Hepatocyte (in vitro differentiated cells): Measurements from ENCODE around the gene CDH4. TPM values are rescaled to one million over a fixed set of nuclear protein-coding genes. Genes with fewer than 3 reads are reported as not detected.

Experiments
- DNase-seq: peaks from one replicate; pipeline ENCODE4 v3.0.0-alpha.2; 2016; ENCODE audit warnings: low spot score
- H2AFZ ChIP-seq: fragments of 200-600 bp; sonication (generic); 2 replicates; pipeline ENCODE4 v1.6.0; 2016; ENCODE audit warnings: antibody characterized with exemption, mild to moderate bottlenecking
- H3K27ac ChIP-seq: fragments of 200-600 bp; sonication (generic); 2 replicates; pipeline ENCODE4 v1.5.1; 2016; ENCODE audit warnings: mild to moderate bottlenecking
- H3K27me3 ChIP-seq: fragments of 200-600 bp; sonication (generic); 2 replicates; pipeline ENCODE4 v1.6.1; 2016
- H3K36me3 ChIP-seq: fragments of 200-600 bp; sonication (generic); replicated peaks from 2 replicates; pipeline ENCODE4 v1.5.1; 2016; ENCODE audit warnings: low read depth; ENCODE audit not compliant: insufficient read depth
- H3K4me1 ChIP-seq: fragments of 200-600 bp; sonication (generic); 2 replicates; pipeline ENCODE4 v1.5.1; 2016; ENCODE audit warnings: mild to moderate bottlenecking, moderate library complexity; ENCODE audit not compliant: insufficient read depth
- H3K4me2 ChIP-seq: fragments of 200-600 bp; sonication (generic); 2 replicates; pipeline ENCODE4 v1.6.0; 2016
- H3K4me3 ChIP-seq: fragments of 200-600 bp; sonication (generic); 2 replicates; pipeline ENCODE4 v1.5.1; 2016; ENCODE audit warnings: mild to moderate bottlenecking
- H3K79me2 ChIP-seq: fragments of 200-600 bp; sonication (generic); 2 replicates; pipeline ENCODE4 v1.6.0; 2017; ENCODE audit warnings: mild to moderate bottlenecking
- H3K9me2 ChIP-seq: fragments of 200-600 bp; sonication (generic); replicated peaks from 2 replicates; pipeline ENCODE4 v1.6.0; 2017; ENCODE audit warnings: mild to moderate bottlenecking; ENCODE audit not compliant: insufficient read depth
- H3K9me3 ChIP-seq: fragments of 200-600 bp; sonication (generic); 2 replicates; pipeline ENCODE4 v1.5.1; 2016; ENCODE audit warnings: low read depth, mild to moderate bottlenecking
- H4K20me1 ChIP-seq: fragments of 200-600 bp; sonication (generic); 2 replicates; pipeline ENCODE4 v1.6.0; 2016; ENCODE audit warnings: mild to moderate bottlenecking; ENCODE audit not compliant: insufficient read depth, poor library complexity, severe bottlenecking
- CTCF ChIP-seq: fragments of 200-600 bp; sonication (generic); IDR thresholded peaks from 2 replicates; pipeline ENCODE4 v1.5.1; 2016; ENCODE audit warnings: antibody characterized with exemption, mild to moderate bottlenecking; ENCODE audit not compliant: poor library complexity
- EZH2 ChIP-seq: fragments of 200-600 bp; sonication (generic); IDR thresholded peaks from 2 replicates; pipeline ENCODE4 v1.6.1; 2016; ENCODE audit warnings: antibody characterized with exemption, mild to moderate bottlenecking, borderline replicate concordance
- EZH2phosphoT487 ChIP-seq: fragments of 200-600 bp; sonication (generic); IDR thresholded peaks from one replicate; pipeline ENCODE4 v1.6.1; 2018; ENCODE audit warnings: antibody characterized with exemption, mild to moderate bottlenecking, low read depth, moderate library complexity; ENCODE audit not compliant: unreplicated experiment, severe bottlenecking
- WGBS: methylation state at CpG from one replicate; pipeline ENCODE4 v1.1.6; 2016; ENCODE audit warnings: low lambda C conversion rate; ENCODE audit errors: missing lambda C conversion rate; 5-methylcytosine and 5-hydroxymethylcytosine counted together
- polyA plus RNA-seq: library from polyadenylated mRNA; unstranded; fragments of >200 nt; fragmentation: Nextera tagmentation; extraction: Ambion mirVana; gene quantifications from 2 replicates; pipeline ENCODE4 v1.2.1, GENCODE V29; 2016
- total RNA-seq: library from RNA; depleted of rRNA; stranded (reverse); fragments of >200 nt; gene quantifications from 2 replicates; pipeline ENCODE4 v1.2.3, GENCODE V29; 2014

The CDH4 gene
- total and polyA plus RNA-seq, 2 experiments from 2014 or later: 0.53 to 0.73 TPM

GRCh38 chr20:61968036-61968810 lies 716.2 kb downstream of the CDH4 start:
- Histone ChIP-seq H3K9me3 (no peaks in the 10 kb centered on the region), H2AFZ (no peak overlapping the region), H3K79me2 (no peaks in the 10 kb centered on the region), H3K36me3 (no peaks in the 10 kb centered on the region), H3K27ac (no peak overlapping the region), H3K27me3 (no peaks in the 10 kb centered on the region), H3K4me2 (no peak overlapping the region), H4K20me1 (no peaks in the 10 kb centered on the region), H3K4me1 (no peaks in the 10 kb centered on the region), H3K4me3 (no peak overlapping the region), H3K9me2 (no peaks in the 10 kb centered on the region)
- WGBS: 90% methylated on average over 22 of the region's 22 CpGs
- TF ChIP-seq CTCF (no peak), EZH2phosphoT487 (no peak), EZH2 (no peak)
- DNase-seq: no peak

GRCh38 chr20:61968932-61969331 lies 716.9 kb downstream of the CDH4 start:
- no peak for DNase-seq
- no peaks in the 10 kb centered on the region for H4K20me1 ChIP-seq
- no peaks in the 10 kb centered on the region for H3K79me2 ChIP-seq
- H3K4me2 ChIP-seq: no peak overlapping the region
- H3K9me2 ChIP-seq: no peaks in the 10 kb centered on the region
- no peak overlapping the region for H2AFZ ChIP-seq
- TF ChIP-seq EZH2phosphoT487 (no peak), EZH2 (no peak), CTCF (no peak)
- WGBS: 91% methylated on average over 11 of the region's 11 CpGs
- H3K36me3 ChIP-seq: no peaks in the 10 kb centered on the region
- no peaks in the 10 kb centered on the region for H3K4me1 ChIP-seq
- no peaks in the 10 kb centered on the region for H3K27me3 ChIP-seq
- H3K9me3 ChIP-seq: no peaks in the 10 kb centered on the region
- H3K4me3 ChIP-seq: no peak overlapping the region
- no peak overlapping the region for H3K27ac ChIP-seq

GRCh38 chr20:61969806-61970205 lies 717.7 kb downstream of the CDH4 start:
- H3K79me2 ChIP-seq: no peaks in the 10 kb centered on the region
- no peaks in the 10 kb centered on the region for H4K20me1 ChIP-seq
- no peak for DNase-seq
- no peaks in the 10 kb centered on the region for H3K36me3 ChIP-seq
- no peaks in the 10 kb centered on the region for H3K27me3 ChIP-seq
- H3K4me3 ChIP-seq: no peak overlapping the region
- no peak overlapping the region for H3K4me2 ChIP-seq
- no peak overlapping the region for H2AFZ ChIP-seq
- H3K9me3 ChIP-seq: no peaks in the 10 kb centered on the region
- TF ChIP-seq EZH2 (no peak), EZH2phosphoT487 (no peak), CTCF (no peak)
- H3K9me2 ChIP-seq: no peaks in the 10 kb centered on the region
- no peak overlapping the region for H3K27ac ChIP-seq
- H3K4me1 ChIP-seq: no peaks in the 10 kb centered on the region
- 96% methylated on average over 12 of the region's 27 CpGs for WGBS
